ENCODE data around the gene MSANTD2.

The MSANTD2 gene

GRCh38 chr11:124762105-124762623 is 38.0 kb downstream of the MSANTD2 start, which contains the start of gene ESAM:
Gene ESAM, minus strand, starts transcription at chr11:124762290. Its CDS starts 136 bp downstream, at chr11:124762154.
- TF ChIP-seq Cebpa-rat (IDR thresholded peaks at IDR 0.05) = no peak
- Histone ChIP-seq H3K4me2 (peak within 1 kb of the TSS; percentile 96 to 100 (median 100)), H3K4me3 (peak within 1 kb of the TSS; percentile 63 to 77 (median 68)), H3K9me3 (replicated peaks in 1 of 11) (peaks cover 0 to 9% (median 0%) of the 10 kb centered on the region in 11 experiments; a peak in 1 of 22 replicates), H3K27me3 (peaks cover 0 to 42% (median 0%) of the 10 kb centered on the region in 11 experiments; a peak in 9 of 22 replicates), H3K36me3 (peaks cover 5 to 32% (median 22%) of the 10 kb centered on the region in 11 experiments), H3K9ac (peak within 1 kb of the TSS; percentile 43 to 80 (median 67)), H4K20me1 (peaks cover 0 to 41% (median 28%) of the 10 kb centered on the region in 11 experiments; a peak in 18 of 22 replicates), H3K27ac (peak within 1 kb of the TSS in 4 of 11 experiments; percentile 16 to 78 (median 51); a peak in 4 of 22 replicates), H3K4me1 (peaks cover 42 to 59% (median 54%) of the 10 kb centered on the region in 10 experiments)

- H3K9ac ChIP-seq = peak overlapping the region; percentile 43 to 80 (median 67); a peak in 20 of 22 replicates
- peaks cover 0 to 9% (median 0%) of the 10 kb centered on the region in 11 experiments; a peak in 1 of 22 replicates for H3K9me3 ChIP-seq (replicated peaks in 1 of 11)
- peaks cover 0 to 25% (median 17%) of the 10 kb centered on the region in 11 experiments; a peak in 13 of 22 replicates for H3K36me3 ChIP-seq
- peaks cover 0 to 41% (median 28%) of the 10 kb centered on the region in 11 experiments; a peak in 18 of 22 replicates for H4K20me1 ChIP-seq
- H3K4me3 ChIP-seq = peak overlapping the region; percentile 63 to 77 (median 68)
- peaks cover 0 to 42% (median 0%) of the 10 kb centered on the region in 11 experiments; a peak in 9 of 22 replicates for H3K27me3 ChIP-seq
- no peak for TF ChIP-seq Cebpa-rat (IDR thresholded peaks at IDR 0.05)
- peaks cover 42 to 62% (median 54%) of the 10 kb centered on the region in 10 experiments for H3K4me1 ChIP-seq
- peak overlapping the region; percentile 96 to 100 (median 100) for H3K4me2 ChIP-seq
- peak overlapping the region in 4 of 11 experiments; percentile 16 to 78 (median 51); a peak in 3 of 22 replicates for H3K27ac ChIP-seq
Measured at GRCh38 chr11:124761301-124762104, 38.7 kb downstream of the MSANTD2 start.

GRCh38 chr11:124760806-124761205 is 39.4 kb downstream of the MSANTD2 start:
- peak overlapping the region in 10 of 11 experiments; percentile 25 to 80 (median 61); a peak in 16 of 22 replicates for H3K9ac ChIP-seq

GRCh38 chr11:124760205-124760652 is 40.0 kb downstream of the MSANTD2 start:
- Histone ChIP-seq H3K27me3 (peaks cover 0 to 42% (median 0%) of the 10 kb centered on the region in 11 experiments; a peak in 9 of 22 replicates), H3K4me3 (peak overlapping the region; percentile 4 to 77 (median 68); a peak in 19 of 20 replicates), H3K4me1 (peaks cover 42 to 68% (median 54%) of the 10 kb centered on the region in 10 experiments), H3K36me3 (peaks cover 0 to 18% (median 6%) of the 10 kb centered on the region in 11 experiments; a peak in 11 of 22 replicates), H3K27ac (peak overlapping the region in 8 of 11 experiments; percentile 1 to 78 (median 68); a peak in 15 of 22 replicates), H3K9me3 (replicated peaks in 1 of 11) (peaks cover 0 to 9% (median 0%) of the 10 kb centered on the region in 11 experiments; a peak in 1 of 22 replicates), H4K20me1 (peaks cover 0 to 44% (median 28%) of the 10 kb centered on the region in 11 experiments; a peak in 18 of 22 replicates), H3K4me2 (peak overlapping the region; percentile 96 to 100 (median 100)), H3K9ac (peak overlapping the region in 10 of 11 experiments; percentile 25 to 80 (median 61); a peak in 18 of 22 replicates)
- no peak for TF ChIP-seq Cebpa-rat (IDR thresholded peaks at IDR 0.05)

More at GRCh38 chr11:124760806-124761205, 39.4 kb downstream of the MSANTD2 start:
- H3K27ac ChIP-seq = peak overlapping the region in 5 of 11 experiments; percentile 66 to 78 (median 75); a peak in 9 of 22 replicates
- peaks cover 0 to 21% (median 10%) of the 10 kb centered on the region in 11 experiments; a peak in 13 of 22 replicates for H3K36me3 ChIP-seq
- H3K4me2 ChIP-seq = peak overlapping the region; percentile 96 to 100 (median 100)
- H3K4me3 ChIP-seq = peak overlapping the region; percentile 4 to 77 (median 68); a peak in 19 of 20 replicates
- H3K4me1 ChIP-seq = peaks cover 42 to 68% (median 54%) of the 10 kb centered on the region in 10 experiments
- no peak for TF ChIP-seq Cebpa-rat (IDR thresholded peaks at IDR 0.05)
- peaks cover 0 to 9% (median 0%) of the 10 kb centered on the region in 11 experiments; a peak in 1 of 22 replicates for H3K9me3 ChIP-seq (replicated peaks in 1 of 11)
- peaks cover 0 to 42% (median 0%) of the 10 kb centered on the region in 11 experiments; a peak in 9 of 22 replicates for H3K27me3 ChIP-seq
- peaks cover 0 to 43% (median 28%) of the 10 kb centered on the region in 11 experiments; a peak in 18 of 22 replicates for H4K20me1 ChIP-seq

DNA sequence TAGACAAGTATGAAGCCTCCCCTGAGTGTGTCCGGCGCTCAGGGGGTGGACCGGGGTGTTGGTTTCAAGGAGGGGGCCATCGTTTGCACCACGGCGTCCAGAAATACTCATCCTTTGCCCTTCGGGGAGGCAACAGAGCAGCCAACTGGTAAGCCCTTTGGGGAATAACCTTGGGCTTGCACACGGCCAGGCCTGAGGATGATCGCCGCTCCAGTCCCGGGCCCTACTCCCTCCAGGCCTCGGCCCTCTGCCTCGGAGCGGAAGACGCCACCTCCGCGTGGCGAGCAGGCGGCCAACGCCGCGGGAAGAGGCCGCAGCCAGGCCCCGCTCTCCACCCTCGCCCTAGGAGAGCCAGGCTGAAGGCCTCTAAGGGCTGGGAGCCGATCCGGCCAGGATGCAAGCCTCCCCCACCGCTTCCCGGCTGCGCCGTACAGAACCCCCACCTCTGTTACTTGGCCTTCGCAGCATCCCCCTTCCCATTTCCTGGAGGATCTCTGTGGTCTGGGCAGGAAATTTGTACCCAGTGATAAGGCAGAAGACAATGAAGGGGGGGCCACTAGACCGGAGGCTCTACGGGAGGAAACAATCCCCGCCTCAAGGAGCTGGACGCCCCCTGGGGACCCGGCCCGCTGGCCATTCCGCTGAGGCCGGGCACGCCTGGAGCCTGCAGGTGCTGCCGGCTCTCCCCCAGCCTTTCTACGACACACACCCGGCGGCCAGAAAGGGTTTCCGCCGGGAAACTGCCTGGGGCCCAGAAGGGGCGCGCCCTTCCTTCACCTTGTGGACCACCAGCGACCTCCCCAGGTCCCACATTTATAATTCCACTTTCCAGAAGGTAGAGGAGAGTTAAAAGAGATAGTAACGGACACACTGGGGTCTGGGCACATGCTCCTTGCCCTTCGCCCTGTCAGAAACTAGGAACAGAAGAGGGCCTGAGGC is 40.7 kb downstream of the MSANTD2 start:
- H3K9me3 ChIP-seq (replicated peaks in 1 of 11) = peaks cover 0 to 9% (median 0%) of the 10 kb centered on the region in 11 experiments; a peak in 1 of 22 replicates
- H3K4me3 ChIP-seq = peak overlapping the region; percentile 42 to 77 (median 68); a peak in 19 of 20 replicates
- H3K4me2 ChIP-seq = peak overlapping the region; percentile 96 to 100 (median 100)
- H3K27ac ChIP-seq = peak overlapping the region in 8 of 11 experiments; percentile 8 to 78 (median 68); a peak in 17 of 22 replicates
- H3K27me3 ChIP-seq = peaks cover 0 to 42% (median 0%) of the 10 kb centered on the region in 11 experiments; a peak in 9 of 22 replicates
- H3K4me1 ChIP-seq = peaks cover 42 to 68% (median 54%) of the 10 kb centered on the region in 10 experiments
- H4K20me1 ChIP-seq = peaks cover 0 to 44% (median 27%) of the 10 kb centered on the region in 11 experiments; a peak in 18 of 22 replicates
- peak overlapping the region; percentile 18 to 80 (median 59); a peak in 18 of 22 replicates for H3K9ac ChIP-seq
- H3K36me3 ChIP-seq = peaks cover 0 to 14% (median 3%) of the 10 kb centered on the region in 11 experiments; a peak in 4 of 22 replicates
- no peak for TF ChIP-seq Cebpa-rat (IDR thresholded peaks at IDR 0.05)

DNA sequence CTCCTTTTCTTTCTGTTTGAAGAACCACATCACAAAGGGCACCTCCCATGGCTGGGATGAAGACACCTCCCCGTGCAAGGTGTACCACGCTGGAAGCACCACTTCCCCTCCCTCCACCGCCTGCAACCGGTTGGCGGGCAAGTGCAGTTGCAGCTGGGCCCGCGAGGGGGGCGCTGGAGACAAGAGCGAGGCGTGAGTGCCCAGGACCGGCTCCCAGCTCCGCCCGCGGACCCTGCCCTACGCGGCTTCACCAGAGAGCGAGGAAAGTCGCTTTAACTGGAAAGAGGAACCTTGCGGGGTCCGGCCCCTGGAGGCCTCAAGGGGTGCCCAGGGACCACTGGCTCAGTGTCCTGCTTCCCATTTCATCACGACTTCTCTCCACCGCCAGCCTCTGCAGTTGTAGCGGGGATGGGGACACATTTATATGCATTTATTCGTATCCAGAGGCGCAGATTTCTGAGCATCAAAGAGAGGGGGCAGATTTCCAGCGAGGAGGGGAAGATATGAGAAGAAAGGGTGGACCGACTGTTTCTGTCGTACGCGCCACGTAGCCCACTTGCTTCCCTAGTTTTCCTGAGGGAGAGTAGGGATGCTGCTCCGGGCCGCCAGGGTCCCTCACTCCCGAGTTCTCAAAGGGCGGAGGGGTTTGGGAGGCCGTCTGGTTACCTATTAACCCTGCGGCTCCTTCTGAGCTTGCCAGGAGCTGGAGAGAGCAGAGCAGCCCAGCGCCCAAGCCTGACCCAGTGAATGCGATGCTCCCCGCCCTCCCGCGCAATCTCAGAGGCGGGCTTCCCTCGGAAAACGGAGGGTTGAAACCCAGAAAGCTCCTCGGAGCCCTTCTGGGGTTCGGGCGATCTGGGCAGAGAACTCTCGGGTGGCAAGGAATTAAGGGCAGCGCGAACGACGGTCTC is 41.6 kb downstream of the MSANTD2 start:
- Histone ChIP-seq H3K4me2 (peak overlapping the region; percentile 96 to 100 (median 100)), H3K4me3 (peak overlapping the region; percentile 42 to 77 (median 68)), H3K9ac (peak overlapping the region; percentile 18 to 80 (median 54); a peak in 19 of 22 replicates), H4K20me1 (peaks cover 0 to 37% (median 20%) of the 10 kb centered on the region in 11 experiments; a peak in 18 of 22 replicates), H3K9me3 (replicated peaks in 1 of 11) (peaks cover 0 to 9% (median 0%) of the 10 kb centered on the region in 11 experiments; a peak in 1 of 22 replicates), H3K27me3 (peaks cover 0 to 42% (median 0%) of the 10 kb centered on the region in 11 experiments; a peak in 9 of 22 replicates), H3K27ac (peak overlapping the region in 8 of 11 experiments; percentile 8 to 78 (median 68); a peak in 14 of 22 replicates), H3K36me3 (peaks cover 0 to 17% (median 0%) of the 10 kb centered on the region in 11 experiments; a peak in 3 of 22 replicates), H3K4me1 (peaks cover 44 to 68% (median 56%) of the 10 kb centered on the region in 10 experiments)
- no peak for TF ChIP-seq Cebpa-rat (IDR thresholded peaks at IDR 0.05)

Data from BLaER1 treated with 17β-estradiol and CSF1 and Interleukin-3, amounts not matched to agents 10 nM and 100 nM (cell line).